IPS-20b (cell line): Measurements from ENCODE around the gene DDX28.

Experiments
- H3K27ac ChIP-seq: one replicate; pipeline ENCODE4 v1.5.1; 2013; ENCODE audit warnings: low read length
- H3K27me3 ChIP-seq: 2 replicates; pipeline ENCODE4 v1.6.1; 2013; ENCODE audit warnings: mild to moderate bottlenecking, low read length, inconsistent platforms; ENCODE audit not compliant: insufficient read depth
- H3K36me3 ChIP-seq: 2 replicates; pipeline ENCODE4 v1.6.1; 2013; ENCODE audit warnings: low read depth, mild to moderate bottlenecking, inconsistent platforms, low read length, moderate library complexity; ENCODE audit not compliant: insufficient read depth
- H3K4me1 ChIP-seq: 2 replicates; pipeline ENCODE4 v1.6.1; 2013; ENCODE audit warnings: mild to moderate bottlenecking, control low read depth, inconsistent platforms, low read length, moderate library complexity; ENCODE audit not compliant: insufficient read depth
- H3K4me3 ChIP-seq: 2 replicates; pipeline ENCODE4 v1.5.1; 2013; ENCODE audit warnings: mild to moderate bottlenecking, low read length, inconsistent platforms
- H3K9ac ChIP-seq: 2 replicates; pipeline ENCODE4 v1.6.1; 2013; ENCODE audit warnings: low read depth, mild to moderate bottlenecking, inconsistent platforms, low read length, moderate library complexity
- H3K9me3 ChIP-seq: 2 replicates; pipeline ENCODE4 v1.6.1; 2013; ENCODE audit warnings: mild to moderate bottlenecking, low read depth, low read length, inconsistent platforms; ENCODE audit not compliant: insufficient read depth

The DDX28 gene

DNA sequence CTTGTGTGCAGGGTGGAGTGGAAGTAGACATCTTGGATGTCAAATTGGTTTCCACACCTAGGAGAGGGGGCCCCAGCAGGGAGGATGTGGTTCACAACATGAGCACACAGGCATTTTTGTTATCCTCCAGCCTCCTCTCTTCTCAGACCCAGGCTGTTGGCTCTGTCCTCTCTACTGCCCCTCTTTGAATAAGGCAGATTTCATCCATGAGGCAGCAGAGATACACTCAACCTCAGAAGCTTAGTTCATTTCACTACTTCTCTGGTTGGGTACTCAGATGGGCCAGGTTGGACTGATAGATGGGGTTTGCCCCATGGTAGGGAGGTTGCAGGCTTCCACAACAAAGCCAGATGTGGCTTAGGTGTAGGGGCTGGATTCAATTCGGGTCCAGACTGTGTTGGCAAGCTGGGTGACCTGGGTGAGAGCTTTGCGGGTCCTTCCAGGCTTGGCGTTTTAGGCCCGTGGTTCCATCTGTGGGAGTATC lies 39.9 kb upstream of the DDX28 start:
- H3K4me1 ChIP-seq, result no peaks in the 10 kb centered on the region
- no peaks in the 10 kb centered on the region for H3K27me3 ChIP-seq
- no peak overlapping the region for H3K9ac ChIP-seq
- no peaks in the 10 kb centered on the region for H3K9me3 ChIP-seq
- H3K4me3 ChIP-seq, result no peak overlapping the region
- no peak overlapping the region for H3K27ac ChIP-seq
- H3K36me3 ChIP-seq, result peaks cover 32% of the 10 kb centered on the region

GRCh38 chr16:68061396-68061795 lies 38.4 kb upstream of the DDX28 start:
- H3K9ac ChIP-seq, result no peak overlapping the region
- peaks cover 27% of the 10 kb centered on the region for H3K36me3 ChIP-seq

DNA sequence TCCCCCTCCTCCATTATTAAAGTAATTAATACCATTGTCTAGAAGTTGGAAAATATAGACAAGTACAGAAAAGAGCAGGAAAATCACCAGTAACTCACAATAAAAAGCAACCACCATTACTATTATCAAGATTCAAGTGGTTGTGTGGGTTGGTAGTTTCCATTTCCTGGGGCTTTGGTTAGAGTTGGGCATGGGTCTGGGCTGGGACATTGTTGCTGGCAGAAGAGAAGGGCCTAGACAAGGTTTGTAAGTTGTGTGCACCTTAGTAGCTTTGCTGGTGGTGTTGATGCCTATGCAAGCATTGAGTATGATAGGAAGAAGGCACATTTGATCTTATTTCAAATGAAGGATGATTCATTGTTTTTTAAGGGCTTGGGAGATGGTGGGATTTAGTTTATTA lies 36.8 kb upstream of the DDX28 start:
- H3K9ac ChIP-seq, result no peak overlapping the region
- no peaks in the 10 kb centered on the region for H3K4me1 ChIP-seq
- H3K4me3 ChIP-seq, result no peak overlapping the region
- H3K27ac ChIP-seq, result no peak overlapping the region
- H3K9me3 ChIP-seq, result no peaks in the 10 kb centered on the region
- H3K36me3 ChIP-seq, result peaks cover 28% of the 10 kb centered on the region
- no peaks in the 10 kb centered on the region for H3K27me3 ChIP-seq

More at GRCh38 chr16:68061396-68061795, 38.4 kb upstream of the DDX28 start:
- H3K4me3 ChIP-seq, result no peak overlapping the region
- H3K27me3 ChIP-seq, result no peaks in the 10 kb centered on the region
- no peaks in the 10 kb centered on the region for H3K4me1 ChIP-seq
- no peak overlapping the region for H3K27ac ChIP-seq
- no peaks in the 10 kb centered on the region for H3K9me3 ChIP-seq

- H3K27ac ChIP-seq, result no peak overlapping the region
- peaks cover 49% of the 10 kb centered on the region for H3K36me3 ChIP-seq
- H3K9ac ChIP-seq, result no peak overlapping the region
- no peaks in the 10 kb centered on the region for H3K4me1 ChIP-seq
- H3K9me3 ChIP-seq, result no peaks in the 10 kb centered on the region
- no peak overlapping the region for H3K4me3 ChIP-seq
- H3K27me3 ChIP-seq, result no peaks in the 10 kb centered on the region
Observed at GRCh38 chr16:68055395-68055794, 32.4 kb upstream of the DDX28 start.

DNA sequence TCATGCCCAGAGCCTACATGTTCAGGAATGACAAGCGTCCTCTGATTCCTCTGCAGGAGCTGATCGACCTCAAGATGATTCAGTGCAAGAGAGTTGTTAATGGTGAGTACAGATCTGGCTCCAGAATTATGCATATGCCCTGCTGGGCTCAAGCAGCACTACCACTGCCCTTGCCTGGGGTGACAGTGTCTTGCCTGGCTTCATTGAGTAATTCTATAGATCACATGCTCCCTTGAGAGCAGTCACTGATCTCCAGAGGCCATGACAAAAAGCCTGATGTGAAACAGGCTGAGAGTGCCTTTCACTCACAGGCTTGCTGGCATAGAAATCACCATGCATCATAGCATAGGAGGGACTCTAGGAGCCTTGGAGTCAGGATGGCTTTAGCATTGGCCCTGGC lies 26.4 kb upstream of the DDX28 start:
- Histone ChIP-seq H3K4me3 (no peak overlapping the region), H3K36me3 (peaks cover 52% of the 10 kb centered on the region), H3K27me3 (no peaks in the 10 kb centered on the region), H3K4me1 (no peaks in the 10 kb centered on the region), H3K27ac (no peak overlapping the region), H3K9ac (no peak overlapping the region), H3K9me3 (no peaks in the 10 kb centered on the region)

DNA sequence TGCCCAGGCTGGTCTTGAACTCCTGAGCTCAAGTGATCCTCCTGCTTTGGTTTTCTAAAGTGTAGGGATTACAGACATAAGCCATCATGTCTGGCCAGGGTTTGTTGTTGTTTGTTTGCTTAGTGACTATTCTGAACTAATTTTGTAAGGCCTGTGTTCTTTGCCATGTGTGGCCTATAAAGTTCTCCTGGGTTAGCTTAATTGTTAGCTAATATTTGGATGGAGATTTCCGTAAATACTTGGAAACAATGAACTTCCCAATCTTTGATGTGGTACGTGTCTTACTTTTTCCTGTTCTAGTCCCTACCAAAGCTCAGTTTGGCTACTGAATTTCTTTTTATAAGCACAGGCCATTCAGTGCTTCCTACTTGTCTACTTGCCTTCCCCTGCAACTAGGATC lies 25.0 kb upstream of the DDX28 start:
- peaks cover 39% of the 10 kb centered on the region for H3K36me3 ChIP-seq
- H3K27ac ChIP-seq, result no peak overlapping the region
- no peak overlapping the region for H3K4me3 ChIP-seq
- no peaks in the 10 kb centered on the region for H3K27me3 ChIP-seq
- no peaks in the 10 kb centered on the region for H3K4me1 ChIP-seq
- no peak overlapping the region for H3K9ac ChIP-seq
- no peaks in the 10 kb centered on the region for H3K9me3 ChIP-seq

GRCh38 chr16:68046106-68046505 lies 23.1 kb upstream of the DDX28 start:
- Histone ChIP-seq H3K36me3 (peaks cover 40% of the 10 kb centered on the region), H3K27me3 (no peaks in the 10 kb centered on the region), H3K27ac (no peak overlapping the region), H3K9ac (no peak overlapping the region), H3K4me1 (no peaks in the 10 kb centered on the region), H3K9me3 (no peaks in the 10 kb centered on the region), H3K4me3 (no peak overlapping the region)

- peaks cover 23% of the 10 kb centered on the region for H3K36me3 ChIP-seq
Observed at GRCh38 chr16:68041783-68042182, 18.8 kb upstream of the DDX28 start.

DNA sequence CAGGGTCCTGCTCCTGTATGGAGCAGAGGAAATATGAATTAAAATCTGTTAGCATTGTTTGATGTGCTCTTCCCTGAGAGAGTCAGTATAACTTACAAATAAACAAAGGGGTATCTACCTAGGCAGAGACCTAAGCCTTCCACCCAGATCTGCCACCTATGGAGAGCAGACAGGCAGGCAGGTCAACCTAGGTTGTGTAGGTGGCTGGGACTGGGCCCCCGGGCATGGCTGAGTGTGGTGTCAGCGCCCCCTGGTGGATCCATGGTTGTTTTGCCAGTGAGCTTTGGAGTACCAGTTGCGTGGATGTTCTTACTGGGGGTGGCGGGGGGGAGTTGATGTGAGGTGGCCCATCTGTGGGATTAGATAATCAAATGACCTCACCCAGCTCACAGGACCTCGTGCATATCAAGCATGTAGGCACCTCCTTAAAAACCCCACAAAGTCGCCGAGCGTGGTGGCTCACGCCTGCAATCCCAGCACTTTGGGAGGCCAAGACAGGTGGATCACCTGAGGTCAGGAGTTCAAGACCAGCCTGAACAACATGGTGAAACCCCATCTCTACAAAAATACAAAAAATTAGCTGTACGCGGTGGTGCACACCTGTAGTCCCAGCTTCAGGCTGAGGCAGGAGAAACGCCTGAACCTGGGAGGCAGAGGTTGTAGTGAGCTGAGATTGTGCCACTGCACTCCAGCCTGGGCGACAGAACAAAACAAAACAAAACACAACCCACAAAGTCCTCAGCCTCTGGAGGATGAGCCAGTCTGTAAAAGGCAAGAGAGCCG lies 17.7 kb upstream of the DDX28 start:
- H3K9ac ChIP-seq, result no peak overlapping the region
- peaks cover 23% of the 10 kb centered on the region for H3K36me3 ChIP-seq
- no peaks in the 10 kb centered on the region for H3K27me3 ChIP-seq

More at GRCh38 chr16:68041783-68042182, 18.8 kb upstream of the DDX28 start:
- Histone ChIP-seq H3K9ac (no peak overlapping the region), H3K27ac (no peak overlapping the region), H3K4me1 (no peaks in the 10 kb centered on the region), H3K9me3 (no peaks in the 10 kb centered on the region), H3K4me3 (no peak overlapping the region), H3K27me3 (no peaks in the 10 kb centered on the region)

DNA sequence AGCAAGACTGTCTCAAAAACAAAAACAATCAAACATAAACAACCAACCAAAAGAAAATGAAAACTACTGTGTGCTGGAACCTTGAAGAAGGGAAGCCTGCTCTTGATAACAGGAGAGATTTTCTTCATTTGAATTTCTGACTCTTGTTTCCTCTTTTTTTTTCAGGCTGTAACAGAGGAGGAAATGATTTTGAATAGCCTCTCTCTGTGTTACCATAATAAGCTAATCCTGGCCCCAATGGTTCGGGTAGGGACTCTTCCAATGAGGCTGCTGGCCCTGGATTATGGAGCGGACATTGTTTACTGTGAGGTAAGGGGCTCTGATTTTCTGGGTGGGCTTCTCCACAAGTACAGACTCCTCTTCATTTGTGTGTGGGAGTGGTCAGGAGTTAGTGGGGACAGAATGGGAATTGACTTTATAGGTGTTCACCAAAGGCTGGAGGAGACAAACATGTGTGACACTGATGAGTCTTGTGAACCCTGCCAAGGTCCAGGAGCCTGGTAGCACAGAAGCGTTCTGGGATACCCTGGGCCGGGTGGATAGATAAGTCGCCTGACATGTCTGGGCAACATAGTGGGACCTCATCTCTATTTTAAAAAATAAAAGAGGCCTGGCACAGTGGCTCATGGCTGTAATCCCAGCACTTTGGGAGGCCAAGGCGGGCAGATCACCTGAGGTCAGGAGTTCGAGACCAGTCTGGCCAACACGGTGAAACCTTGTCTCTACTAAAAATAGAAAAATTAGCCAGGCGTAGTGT lies 15.0 kb upstream of the DDX28 start:
- H3K4me1 ChIP-seq, result no peaks in the 10 kb centered on the region
- H3K27ac ChIP-seq, result no peak overlapping the region
- H3K9me3 ChIP-seq, result no peaks in the 10 kb centered on the region
- no peak overlapping the region for H3K4me3 ChIP-seq
- no peaks in the 10 kb centered on the region for H3K27me3 ChIP-seq
- no peak overlapping the region for H3K9ac ChIP-seq
- peaks cover 23% of the 10 kb centered on the region for H3K36me3 ChIP-seq

More for the DNA sequence above, 17.7 kb upstream of the DDX28 start:
- Histone ChIP-seq H3K27ac (no peak overlapping the region), H3K4me3 (no peak overlapping the region), H3K9me3 (no peaks in the 10 kb centered on the region), H3K4me1 (no peaks in the 10 kb centered on the region)

DNA sequence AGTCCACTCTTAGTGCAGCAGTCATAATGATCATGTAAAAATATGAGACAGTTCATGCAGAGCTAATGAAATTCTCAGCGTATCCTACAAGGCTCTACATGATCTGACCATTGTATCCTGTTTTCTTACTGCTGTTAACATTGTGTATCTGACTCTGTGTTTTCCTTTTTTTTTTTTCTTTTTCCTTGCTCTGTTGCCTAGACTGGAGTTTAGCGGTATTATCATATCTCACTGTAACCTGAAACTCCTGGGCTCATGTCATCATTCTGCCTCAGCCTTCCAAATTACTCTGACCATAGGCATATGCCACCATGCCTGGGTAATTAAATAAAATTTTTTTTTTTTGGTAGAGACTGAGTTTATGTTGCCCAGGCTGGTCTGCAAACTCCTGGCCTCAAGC lies 12.2 kb upstream of the DDX28 start:
- 0 out of 2 replicates have a peak, but pooled peaks cover 9% of the 10 kb centered on the region for H3K36me3 ChIP-seq
- no peak overlapping the region for H3K4me3 ChIP-seq
- no peaks in the 10 kb centered on the region for H3K9me3 ChIP-seq
- no peak overlapping the region for H3K9ac ChIP-seq
- no peaks in the 10 kb centered on the region for H3K27me3 ChIP-seq
- no peaks in the 10 kb centered on the region for H3K4me1 ChIP-seq
- no peak overlapping the region for H3K27ac ChIP-seq

- Histone ChIP-seq H3K9me3 (no peaks in the 10 kb centered on the region), H3K9ac (no peak overlapping the region), H3K36me3 (peaks cover 7% of the 10 kb centered on the region; the same call in 1 of the 2 replicates), H3K27me3 (no peaks in the 10 kb centered on the region), H3K4me3 (no peak overlapping the region), H3K4me1 (no peaks in the 10 kb centered on the region), H3K27ac (no peak overlapping the region)
Observed at GRCh38 chr16:68033101-68033500, 10.1 kb upstream of the DDX28 start.
